Kidney glomerular epithelial cell (primary cell): ENCODE data around the gene EXOG.
"Not testable (repeated sequence)": the region's sequence is repeated elsewhere in the genome, so short reads cannot be mapped to it uniquely, and the experiment has no call there.

Experiments
- DNase-seq: peaks from one replicate; lab custom pipeline; 2025; lab: John Stamatoyannopoulos, UW

The EXOG gene

GRCh38 chr3:38563886-38564270, 67.7 kb downstream of the EXOG start:
- no peak for DNase-seq

GRCh38 chr3:38564631-38565338, 68.6 kb downstream of the EXOG start:
- no peak for DNase-seq

GRCh38 chr3:38565339-38566214, 69.4 kb downstream of the EXOG start:
- DNase-seq, result no peak

DNA sequence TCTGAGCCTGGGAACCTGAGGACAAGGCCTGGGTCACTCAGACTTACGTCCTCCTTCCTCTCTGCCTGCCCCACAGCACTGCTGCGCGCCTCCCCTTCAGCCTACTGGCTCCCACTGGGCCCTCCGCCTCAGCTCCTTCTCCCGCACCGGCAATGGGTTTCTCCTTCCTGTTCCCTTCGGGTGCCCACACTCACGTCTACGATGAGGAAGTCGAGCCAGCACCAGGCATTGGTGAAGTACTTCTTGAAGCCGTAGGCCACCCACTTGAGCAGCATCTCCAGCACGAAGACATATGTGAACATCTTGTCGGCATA, 70.0 kb downstream of the EXOG start:
- no peak for DNase-seq

- not testable (repeated sequence) for DNase-seq
Measured at GRCh38 chr3:38566794-38567193, 70.7 kb downstream of the EXOG start.

DNA sequence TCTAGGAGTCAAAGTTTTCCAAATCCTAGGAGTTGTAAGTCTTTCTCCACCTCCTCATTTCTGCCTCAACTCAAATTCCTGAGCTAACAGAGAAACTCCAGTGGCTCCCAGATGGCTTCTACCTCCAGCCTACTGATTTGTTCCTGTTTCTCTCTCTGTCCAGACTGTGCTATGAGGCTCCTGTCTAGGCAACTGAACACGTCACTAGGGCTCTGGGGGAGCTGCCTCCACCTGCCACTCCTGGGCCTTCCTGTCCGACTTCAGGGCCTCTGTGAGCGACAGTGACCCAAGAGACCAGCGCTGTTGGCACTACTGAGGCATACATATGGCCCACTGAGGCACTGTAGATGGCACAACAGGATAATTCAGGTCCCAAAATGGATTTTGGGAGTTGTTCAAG, 71.4 kb downstream of the EXOG start:
- DNase-seq, result no peak

DNA sequence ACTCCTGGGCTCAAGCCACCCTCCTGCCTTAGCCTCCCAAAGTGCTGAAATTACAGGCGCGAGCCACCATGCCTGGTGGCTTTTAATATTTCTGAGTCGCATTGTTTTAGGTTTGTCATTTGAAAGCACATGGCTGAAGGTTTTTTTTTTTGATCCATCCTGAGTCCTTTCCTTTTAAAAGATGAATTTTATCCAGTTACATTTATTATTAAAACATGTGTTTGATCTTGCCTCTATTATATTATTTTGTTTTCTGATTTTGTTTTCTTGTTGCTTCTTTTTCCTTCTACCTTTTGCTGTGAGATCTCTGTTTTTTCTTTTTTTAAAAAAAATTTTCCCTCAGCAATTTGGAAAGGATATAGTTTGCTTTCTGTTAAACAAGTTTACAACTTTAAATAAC, 77.0 kb downstream of the EXOG start:
- DNase-seq, result no peak

- DNase-seq, result no peak
Measured at GRCh38 chr3:38573556-38573955, 77.4 kb downstream of the EXOG start.

GRCh38 chr3:38574411-38575278, 78.5 kb downstream of the EXOG start:
- no peak for DNase-seq

DNA sequence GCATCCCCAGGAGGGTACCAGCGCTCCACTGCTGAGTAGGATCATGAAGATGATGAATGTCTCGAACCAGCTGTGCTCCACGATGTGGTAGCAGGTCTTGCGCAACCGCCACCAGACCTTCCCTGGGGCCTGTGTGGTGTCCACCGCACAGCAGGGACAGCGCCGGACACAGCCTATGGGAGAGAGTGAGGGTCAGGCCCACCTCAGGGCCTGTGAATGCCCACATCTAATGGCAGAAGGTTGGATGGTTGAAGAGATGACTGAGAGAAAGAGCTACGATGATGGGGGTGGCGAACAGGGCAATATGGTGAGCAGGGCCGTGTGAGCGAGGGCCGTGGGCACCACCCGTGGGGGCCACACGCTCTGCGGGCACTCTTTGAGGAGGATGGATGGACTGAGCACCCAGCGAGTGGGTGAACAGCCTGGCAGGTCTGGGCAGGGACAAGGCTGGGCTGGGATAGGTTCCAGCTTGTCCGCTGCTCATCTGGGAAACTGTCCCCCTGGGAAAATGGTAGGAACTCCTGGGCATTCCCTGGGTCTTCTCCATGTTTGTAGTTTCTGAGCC, 79.2 kb downstream of the EXOG start:
- DNase-seq, result no peak
